Ishikawa (cell line): ENCODE results near the gene STXBP1.
A peak's percentile ranks its signal among the peaks of the same experiment; 100 is the strongest.

Source experiments
- CEBPB ChIP-seq: IDR thresholded peaks from 2 replicates; pipeline ENCODE4 v1.6.1; 2012
- CREB1 ChIP-seq: IDR thresholded peaks from 2 replicates; pipeline ENCODE4 v1.6.1; 2012; ENCODE audit warnings: low read depth
- EGR1 ChIP-seq: IDR thresholded peaks from 2 replicates; pipeline ENCODE4 v1.6.1; 2012
- EP300 ChIP-seq: IDR thresholded peaks from 2 replicates; pipeline ENCODE4 v1.6.1; 2012; ENCODE audit warnings: borderline replicate concordance
- FOXM1 ChIP-seq: IDR thresholded peaks from 2 replicates; pipeline ENCODE4 v1.6.1; 2012; ENCODE audit warnings: low read depth, borderline replicate concordance
- MAX ChIP-seq: IDR thresholded peaks from 2 replicates; pipeline ENCODE4 v1.6.1; 2012
- NFIC ChIP-seq: IDR thresholded peaks from 2 replicates; pipeline ENCODE4 v1.6.1; 2012
- RAD21 ChIP-seq: IDR thresholded peaks from 2 replicates; pipeline ENCODE4 v1.6.1; 2012; ENCODE audit warnings: low read depth
- REST ChIP-seq: IDR thresholded peaks from 2 replicates; pipeline ENCODE4 v1.6.1; 2012; ENCODE audit warnings: low read depth, mild to moderate bottlenecking
- TAF1 ChIP-seq: IDR thresholded peaks from 2 replicates; pipeline ENCODE4 v1.6.1; 2012; ENCODE audit warnings: low read depth, mild to moderate bottlenecking
- TCF12 ChIP-seq: IDR thresholded peaks from 2 replicates; pipeline ENCODE4 v1.6.1; 2012; ENCODE audit warnings: low read depth
- TEAD4 ChIP-seq: IDR thresholded peaks from 2 replicates; pipeline ENCODE4 v1.6.1; 2012
- USF1 ChIP-seq: IDR thresholded peaks from 2 replicates; pipeline ENCODE4 v1.6.1; 2012
- YY1 ChIP-seq: IDR thresholded peaks from 2 replicates; pipeline ENCODE4 v1.6.1; 2012; ENCODE audit warnings: low read depth
- ZBTB7A ChIP-seq: IDR thresholded peaks from 2 replicates; pipeline ENCODE4 v1.6.1; 2012; ENCODE audit warnings: low read depth

STXBP1 gene

GRCh38 chr9:127734247-127734746 lies 122.2 kb downstream of the STXBP1 start:
- no peak for TF ChIP-seq TAF1

GRCh38 chr9:127734747-127735529 lies 122.9 kb downstream of the STXBP1 start, which contains the start of gene TOR2A:
Gene TOR2A, minus strand, starts transcription at chr9:127735294. Its CDS starts 24 bp downstream, at chr9:127735270.
- TF ChIP-seq CREB1 (no peak), FOXM1 (peak; percentile 70; the same call in 1 of the 2 replicates), EP300 (no peak; the same call in 1 of the 2 replicates), RAD21 (peak; percentile 94), REST (no peak), ZBTB7A (peak; percentile 74; the same call in 1 of the 2 replicates), TEAD4 (no peak), NFIC (0 out of 2 replicates have a peak, but pooled peaks have one; percentile 16), USF1 (no peak), TCF12 (peak; percentile 41; the same call in 1 of the 2 replicates), CEBPB (no peak), YY1 (peak; percentile 74; the same call in 1 of the 2 replicates), EGR1 (no peak), MAX (no peak; the same call in none of the 2 replicates), TAF1 (peak; percentile 31; the same call in 1 of the 2 replicates)

GRCh38 chr9:127735530-127736185 lies 123.6 kb downstream of the STXBP1 start:
- TF ChIP-seq USF1 = no peak
- TF ChIP-seq FOXM1 = peak; percentile 12; the same call in 1 of the 2 replicates

- TF ChIP-seq EP300 (no peak), TCF12 (no peak), RAD21 (no peak), REST (no peak), MAX (no peak), EGR1 (no peak), TEAD4 (no peak)
Observed at GRCh38 chr9:127738666-127739065, 126.6 kb downstream of the STXBP1 start.

- no peak for TF ChIP-seq CEBPB
- no peak for TF ChIP-seq RAD21
- no peak for TF ChIP-seq NFIC
- no peak for TF ChIP-seq EP300
- TF ChIP-seq MAX = no peak
- TF ChIP-seq FOXM1 = no peak
- no peak for TF ChIP-seq TAF1
- TF ChIP-seq EGR1 = no peak
- no peak for TF ChIP-seq USF1
- TF ChIP-seq ZBTB7A = no peak
- TF ChIP-seq CREB1 = no peak
- no peak for TF ChIP-seq TEAD4
- TF ChIP-seq TCF12 = no peak
- TF ChIP-seq YY1 = no peak
Observed at GRCh38 chr9:127739614-127740330, 127.7 kb downstream of the STXBP1 start.
